ENCODE data around the gene INAVA.

INAVA gene

DNA sequence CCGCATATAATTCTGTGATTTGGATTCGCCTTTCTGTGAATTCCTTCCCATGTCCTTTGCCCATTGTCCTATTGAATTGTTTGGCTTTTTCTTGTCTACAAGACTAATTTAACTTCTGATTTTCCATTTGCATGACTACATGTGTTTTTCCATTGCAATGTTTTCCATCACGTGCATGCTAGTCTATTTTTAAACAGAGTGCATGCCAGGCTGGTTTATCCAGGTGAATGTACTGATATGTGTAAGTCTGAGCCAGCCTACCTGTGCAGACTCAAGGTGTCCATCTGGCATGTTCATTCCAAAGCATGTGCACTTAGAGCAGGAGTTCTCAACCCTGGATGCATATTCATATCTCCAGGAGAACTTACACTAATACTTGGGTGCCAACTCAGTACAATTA is 59.7 kb downstream of the INAVA start:
- H3K36me3 ChIP-seq (ENCODE audit: insufficient read depth, low read length) = no peaks in the 10 kb centered on the region
- H3K4me2 ChIP-seq (ENCODE audit: low read depth, low read length, poor library complexity, severe bottlenecking) = no peak overlapping the region
- no peak for TF ChIP-seq EZH2phosphoT487 (IDR thresholded peaks at IDR 0.05; ENCODE audit: borderline replicate concordance)
- TF ChIP-seq, protein P1, sequence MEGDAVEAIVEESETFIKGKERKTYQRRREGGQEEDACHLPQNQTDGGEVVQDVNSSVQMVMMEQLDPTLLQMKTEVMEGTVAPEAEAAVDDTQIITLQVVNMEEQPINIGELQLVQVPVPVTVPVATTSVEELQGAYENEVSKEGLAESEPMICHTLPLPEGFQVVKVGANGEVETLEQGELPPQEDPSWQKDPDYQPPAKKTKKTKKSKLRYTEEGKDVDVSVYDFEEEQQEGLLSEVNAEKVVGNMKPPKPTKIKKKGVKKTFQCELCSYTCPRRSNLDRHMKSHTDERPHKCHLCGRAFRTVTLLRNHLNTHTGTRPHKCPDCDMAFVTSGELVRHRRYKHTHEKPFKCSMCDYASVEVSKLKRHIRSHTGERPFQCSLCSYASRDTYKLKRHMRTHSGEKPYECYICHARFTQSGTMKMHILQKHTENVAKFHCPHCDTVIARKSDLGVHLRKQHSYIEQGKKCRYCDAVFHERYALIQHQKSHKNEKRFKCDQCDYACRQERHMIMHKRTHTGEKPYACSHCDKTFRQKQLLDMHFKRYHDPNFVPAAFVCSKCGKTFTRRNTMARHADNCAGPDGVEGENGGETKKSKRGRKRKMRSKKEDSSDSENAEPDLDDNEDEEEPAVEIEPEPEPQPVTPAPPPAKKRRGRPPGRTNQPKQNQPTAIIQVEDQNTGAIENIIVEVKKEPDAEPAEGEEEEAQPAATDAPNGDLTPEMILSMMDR (conservative IDR thresholded peaks at IDR 0.05; ENCODE audit: low read length) = no peak
- H3K79me2 ChIP-seq (ENCODE audit: insufficient read depth, low read length) = no peaks in the 10 kb centered on the region
- no peaks in the 10 kb centered on the region for H4K20me1 ChIP-seq (ENCODE audit: insufficient read depth, low read length, poor library complexity, severe bottlenecking)
- no peaks in the 10 kb centered on the region for H3K4me1 ChIP-seq (ENCODE audit: insufficient read depth, low read length, poor library complexity, severe bottlenecking)
- H3K9ac ChIP-seq (ENCODE audit: low read depth, low read length, poor library complexity, severe bottlenecking) = no peak overlapping the region
- H3K9me3 ChIP-seq (ENCODE audit: insufficient read depth, low read depth, low read length) = no peaks in the 10 kb centered on the region
- no peak overlapping the region for H3K4me3 ChIP-seq (ENCODE audit: low read length, poor library complexity, severe bottlenecking)
- H3K27me3 ChIP-seq (ENCODE audit: insufficient read depth, low read length, poor library complexity, severe bottlenecking) = no peaks in the 10 kb centered on the region
- no peaks in the 10 kb centered on the region for H3K9me2 ChIP-seq (replicated peaks; ENCODE audit: low read depth, low read length)
- no peaks in the 10 kb centered on the region; the same call in 1 of the 2 replicates for H3F3A ChIP-seq (ENCODE audit: low read depth)
- H2AFZ ChIP-seq (ENCODE audit: low read length) = no peak overlapping the region

DNA sequence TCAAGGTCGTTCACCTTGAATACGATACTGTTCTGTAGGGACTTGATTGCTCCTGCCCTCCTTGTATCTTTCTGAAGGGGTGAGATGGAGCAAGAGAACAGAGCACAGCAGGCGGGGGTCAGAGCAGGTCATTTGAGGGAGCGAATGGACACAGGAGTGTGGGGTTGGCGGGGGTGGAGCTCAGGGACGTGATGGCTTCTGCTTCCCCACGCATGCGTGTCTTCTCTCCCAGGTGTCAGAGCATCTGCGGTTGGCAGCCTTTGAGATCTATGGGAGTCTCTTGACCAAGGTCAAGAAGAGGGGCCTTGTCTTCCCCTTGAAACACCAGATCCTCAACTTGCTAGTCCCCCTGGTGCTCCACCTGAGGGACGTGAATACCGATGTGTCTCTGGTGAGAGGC is 63.9 kb downstream of the INAVA start:
- Histone ChIP-seq H3K9me3 (ENCODE audit: insufficient read depth, low read depth, low read length) (no peaks in the 10 kb centered on the region), H3K36me3 (ENCODE audit: insufficient read depth, low read length) (no peaks in the 10 kb centered on the region), H2AFZ (ENCODE audit: low read length) (no peak overlapping the region), H3K9me2 (replicated peaks; ENCODE audit: low read depth, low read length) (no peaks in the 10 kb centered on the region), H3K9ac (ENCODE audit: low read depth, low read length, poor library complexity, severe bottlenecking) (no peak overlapping the region), H3K27me3 (ENCODE audit: insufficient read depth, low read length, poor library complexity, severe bottlenecking) (no peaks in the 10 kb centered on the region), H4K20me1 (ENCODE audit: insufficient read depth, low read length, poor library complexity, severe bottlenecking) (no peaks in the 10 kb centered on the region), H3F3A (ENCODE audit: low read depth) (no peaks in the 10 kb centered on the region; the same call in 1 of the 2 replicates), H3K79me2 (ENCODE audit: insufficient read depth, low read length) (no peaks in the 10 kb centered on the region), H3K4me1 (ENCODE audit: insufficient read depth, low read length, poor library complexity, severe bottlenecking) (peaks cover 9% of the 10 kb centered on the region), H3K4me3 (ENCODE audit: low read length, poor library complexity, severe bottlenecking) (no peak overlapping the region), H3K4me2 (ENCODE audit: low read depth, low read length, poor library complexity, severe bottlenecking) (no peak overlapping the region)
- TF ChIP-seq, protein P1 (conservative IDR thresholded peaks at IDR 0.05; ENCODE audit: low read length) = no peak
- no peak for TF ChIP-seq EZH2phosphoT487 (IDR thresholded peaks at IDR 0.05; ENCODE audit: borderline replicate concordance)

DNA sequence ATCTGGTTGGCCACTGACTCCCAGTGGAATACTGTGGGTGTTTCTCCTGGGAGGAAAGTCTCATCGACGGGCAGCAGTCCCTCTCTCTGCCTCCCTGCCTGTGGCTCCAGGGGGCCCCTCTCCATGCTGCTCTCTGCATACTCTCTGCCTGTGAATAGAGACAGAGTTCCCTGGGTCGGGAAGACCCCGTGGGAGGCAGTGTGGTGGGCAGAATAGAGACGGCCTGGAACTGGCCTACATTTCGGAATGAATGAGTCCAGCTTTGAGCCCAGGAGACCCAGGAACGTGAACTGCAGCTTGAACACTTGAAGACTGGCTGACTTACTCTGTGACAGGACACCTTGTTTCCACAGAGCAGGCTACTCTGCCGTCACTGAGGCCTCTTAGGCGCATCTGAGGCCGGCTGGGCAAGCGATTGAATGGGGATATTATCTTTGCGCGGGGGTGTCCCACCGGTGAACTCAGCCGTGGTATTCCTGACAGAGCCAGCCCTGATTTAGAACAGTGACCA is 64.8 kb downstream of the INAVA start:
- Histone ChIP-seq H3K9me2 (replicated peaks; ENCODE audit: low read depth, low read length) (no peaks in the 10 kb centered on the region), H3K79me2 (ENCODE audit: insufficient read depth, low read length) (no peaks in the 10 kb centered on the region), H4K20me1 (ENCODE audit: insufficient read depth, low read length, poor library complexity, severe bottlenecking) (no peaks in the 10 kb centered on the region), H2AFZ (ENCODE audit: low read length) (no peak overlapping the region), H3K27me3 (ENCODE audit: insufficient read depth, low read length, poor library complexity, severe bottlenecking) (no peaks in the 10 kb centered on the region), H3K4me1 (ENCODE audit: insufficient read depth, low read length, poor library complexity, severe bottlenecking) (peaks cover 9% of the 10 kb centered on the region), H3K9ac (ENCODE audit: low read depth, low read length, poor library complexity, severe bottlenecking) (no peak overlapping the region), H3K9me3 (ENCODE audit: insufficient read depth, low read depth, low read length) (no peaks in the 10 kb centered on the region), H3F3A (ENCODE audit: low read depth) (no peaks in the 10 kb centered on the region), H3K4me2 (ENCODE audit: low read depth, low read length, poor library complexity, severe bottlenecking) (no peak overlapping the region), H3K4me3 (ENCODE audit: low read length, poor library complexity, severe bottlenecking) (no peak overlapping the region), H3K36me3 (ENCODE audit: insufficient read depth, low read length) (no peaks in the 10 kb centered on the region)
- TF ChIP-seq, protein P1 (conservative IDR thresholded peaks at IDR 0.05; ENCODE audit: low read length) = no peak
- TF ChIP-seq EZH2phosphoT487 (IDR thresholded peaks at IDR 0.05; ENCODE audit: borderline replicate concordance) = no peak
